Pons (tissue), 1 donor: ENCODE data around the gene VWA8.
A peak's percentile ranks its signal among the peaks of the same experiment; 100 is the strongest.

ENCODE experiments used
- DNase-seq: peaks from one replicate; pipeline ENCODE4 v3.0.0-alpha.2; 2016; ENCODE audit warnings: low spot score

Gene VWA8

GRCh38 chr13:41960637-41961465 is at the start of gene VWA8:
TSS of gene VWA8 (minus strand) at chr13:41961109. CDS start at chr13:41961015, 94 bp downstream.
- DNase-seq = peak; percentile 45

DNA sequence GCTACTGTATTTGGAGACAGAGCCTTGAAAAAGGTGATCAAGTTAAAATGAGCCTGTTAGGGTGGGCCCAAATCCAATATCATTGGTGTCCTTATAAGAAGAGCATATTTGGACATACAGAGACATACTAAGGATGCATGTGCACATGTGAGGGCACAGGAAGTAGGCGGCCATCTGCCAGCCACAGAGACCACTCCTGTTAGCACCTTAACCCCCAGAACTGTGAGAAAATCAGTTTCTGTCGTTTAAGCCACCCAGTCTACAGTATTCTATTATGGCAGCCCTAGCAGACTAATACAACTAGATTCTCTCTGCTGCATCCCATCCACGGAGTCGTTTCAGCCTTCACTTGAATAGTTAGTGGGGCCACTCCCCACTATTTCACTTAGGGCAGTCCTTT is 48.1 kb upstream of the VWA8 start:
- DNase-seq = no peak

DNA sequence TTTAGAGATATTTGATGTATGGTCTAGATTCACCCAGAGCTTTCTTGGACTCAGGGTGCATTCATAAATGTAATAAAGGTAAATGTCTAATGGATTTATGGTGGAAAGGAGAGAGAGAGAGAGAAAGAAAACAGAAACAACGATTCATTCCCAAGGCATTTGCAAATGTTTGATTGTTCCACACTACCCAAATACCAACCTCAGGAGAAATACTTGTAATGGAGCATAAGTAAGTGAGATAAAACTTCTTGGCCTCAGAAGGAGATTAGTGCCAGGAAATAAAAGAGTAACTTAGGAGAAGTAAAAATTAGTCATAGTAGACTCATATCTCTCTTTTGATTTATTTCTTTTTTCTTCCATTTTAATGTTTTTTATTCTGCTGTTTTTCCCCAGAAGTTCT is 46.9 kb upstream of the VWA8 start:
- no peak for DNase-seq

- no peak for DNase-seq
Measured at GRCh38 chr13:42002066-42002465, 41.2 kb upstream of the VWA8 start.

DNA sequence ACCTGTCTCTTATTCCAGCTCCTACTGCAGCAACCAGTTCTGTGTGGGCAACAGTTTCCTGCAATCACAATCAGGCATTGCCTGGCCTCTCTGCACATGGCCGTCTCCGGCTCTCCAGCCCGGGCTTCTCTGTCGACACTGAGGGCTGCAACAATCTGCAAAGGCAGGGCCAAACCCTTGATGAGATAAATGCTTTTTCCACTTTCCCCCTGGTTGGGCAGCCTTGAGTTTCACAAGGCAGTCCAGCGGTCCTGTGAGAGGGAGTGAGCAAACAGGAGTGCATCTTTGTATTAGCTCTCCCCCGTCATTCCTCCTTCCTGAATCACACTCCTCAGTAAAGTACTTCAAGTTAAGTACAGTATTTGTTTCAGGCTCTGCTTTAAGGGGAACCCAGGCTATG is 40.7 kb upstream of the VWA8 start:
- DNase-seq = no peak

- no peak for DNase-seq
Measured at GRCh38 chr13:42000846-42001245, 39.9 kb upstream of the VWA8 start.

DNA sequence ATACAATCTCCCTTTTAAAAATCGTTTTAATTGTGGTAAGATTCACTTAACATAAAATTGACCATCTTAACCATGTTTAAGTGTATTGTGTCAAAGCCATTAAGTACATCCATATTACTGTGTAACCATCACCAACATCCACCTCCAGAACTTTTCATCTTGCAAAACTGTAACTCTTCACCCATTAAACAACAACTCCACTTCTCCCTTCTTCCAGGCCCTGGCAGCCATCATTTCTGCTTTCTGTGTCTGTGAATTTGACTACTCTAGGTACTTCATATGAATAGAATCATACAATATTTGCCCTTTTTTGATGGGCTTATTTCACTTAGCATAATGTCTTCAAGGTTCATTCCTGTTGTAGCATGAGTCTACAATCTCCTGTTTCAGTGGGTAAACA is 36.5 kb upstream of the VWA8 start:
- no peak for DNase-seq

GRCh38 chr13:41995946-41996345 is 35.0 kb upstream of the VWA8 start:
- DNase-seq = no peak

DNA sequence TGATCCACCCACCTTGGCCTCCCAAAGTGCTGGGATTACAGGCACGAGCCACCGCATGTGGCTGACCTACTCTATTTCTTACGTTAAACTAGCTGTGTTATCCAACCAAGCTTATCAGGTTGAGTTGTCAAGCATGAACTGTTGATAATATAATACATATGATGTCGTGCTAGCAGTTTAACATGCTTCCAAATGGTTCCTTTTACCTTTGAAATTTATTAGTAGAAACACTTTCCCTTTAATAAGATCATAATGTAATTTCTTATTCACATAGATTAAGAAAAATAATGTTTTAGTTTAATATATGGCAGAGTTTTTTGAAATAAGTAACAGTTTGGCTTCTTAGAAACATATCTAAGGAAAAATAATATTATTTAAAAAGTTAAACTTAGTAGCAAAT is 34.4 kb upstream of the VWA8 start:
- no peak for DNase-seq

- no peak for DNase-seq
Measured at GRCh38 chr13:41994696-41995095, 33.8 kb upstream of the VWA8 start.

- DNase-seq = no peak
Measured at GRCh38 chr13:41991936-41992335, 31.0 kb upstream of the VWA8 start.

- no peak for DNase-seq
Measured at GRCh38 chr13:41988244-41988643, 27.3 kb upstream of the VWA8 start.

DNA sequence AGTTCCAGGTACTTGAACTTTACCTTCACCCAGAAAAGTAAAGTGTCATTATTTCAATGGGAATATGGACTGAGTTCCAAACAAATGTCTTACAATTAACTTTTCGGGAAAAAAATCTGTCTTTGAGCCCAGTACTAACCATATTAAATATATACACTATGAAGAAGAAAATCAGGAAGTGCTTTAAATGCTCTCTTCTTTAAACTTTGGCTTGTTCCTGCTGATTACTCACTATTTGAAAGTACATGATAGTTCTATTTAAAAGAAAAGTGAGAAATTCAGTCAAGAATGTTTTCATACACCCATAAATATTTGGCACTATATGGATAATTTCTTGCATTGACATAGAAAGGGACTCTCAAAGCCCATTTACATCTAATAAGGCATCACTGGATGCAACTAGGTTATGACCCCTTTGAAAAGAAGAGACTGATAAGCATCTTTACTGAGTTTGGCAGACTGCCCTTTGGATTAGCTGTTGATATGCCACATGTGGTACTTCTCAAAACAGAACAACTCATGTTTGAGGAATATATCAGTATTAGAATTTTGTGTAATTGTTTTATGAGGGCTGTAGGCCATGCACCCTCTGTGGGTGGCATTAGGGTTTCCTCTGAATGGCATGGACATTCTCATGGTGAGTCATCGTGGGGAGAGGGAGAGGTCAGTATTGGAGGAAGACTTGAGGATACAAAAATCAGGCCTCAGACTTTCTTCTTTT is 25.0 kb upstream of the VWA8 start:
- DNase-seq = no peak

GRCh38 chr13:41981951-41982715 is 21.2 kb upstream of the VWA8 start:
- DNase-seq = no peak

DNA sequence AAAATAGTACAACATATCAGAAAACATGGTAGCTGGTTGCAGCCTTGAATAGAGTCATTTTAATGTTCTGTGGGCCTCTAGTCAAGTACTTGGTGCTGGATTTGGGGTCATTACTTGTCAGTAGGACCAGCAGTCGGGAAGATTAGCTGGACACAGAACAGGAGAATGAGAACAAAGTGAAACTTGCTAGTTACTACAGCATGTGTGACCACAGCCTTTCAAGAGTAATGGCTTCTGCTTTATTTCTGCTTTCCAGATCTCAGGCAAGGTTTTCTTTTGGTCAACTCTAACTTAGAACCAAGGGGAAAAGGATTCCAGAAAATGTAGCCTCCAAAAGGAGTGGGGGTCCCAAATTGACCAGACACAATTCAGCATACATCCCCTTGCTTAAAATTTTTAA is 17.1 kb upstream of the VWA8 start:
- DNase-seq = no peak

GRCh38 chr13:41976476-41976875 is 15.6 kb upstream of the VWA8 start:
- no peak for DNase-seq

DNA sequence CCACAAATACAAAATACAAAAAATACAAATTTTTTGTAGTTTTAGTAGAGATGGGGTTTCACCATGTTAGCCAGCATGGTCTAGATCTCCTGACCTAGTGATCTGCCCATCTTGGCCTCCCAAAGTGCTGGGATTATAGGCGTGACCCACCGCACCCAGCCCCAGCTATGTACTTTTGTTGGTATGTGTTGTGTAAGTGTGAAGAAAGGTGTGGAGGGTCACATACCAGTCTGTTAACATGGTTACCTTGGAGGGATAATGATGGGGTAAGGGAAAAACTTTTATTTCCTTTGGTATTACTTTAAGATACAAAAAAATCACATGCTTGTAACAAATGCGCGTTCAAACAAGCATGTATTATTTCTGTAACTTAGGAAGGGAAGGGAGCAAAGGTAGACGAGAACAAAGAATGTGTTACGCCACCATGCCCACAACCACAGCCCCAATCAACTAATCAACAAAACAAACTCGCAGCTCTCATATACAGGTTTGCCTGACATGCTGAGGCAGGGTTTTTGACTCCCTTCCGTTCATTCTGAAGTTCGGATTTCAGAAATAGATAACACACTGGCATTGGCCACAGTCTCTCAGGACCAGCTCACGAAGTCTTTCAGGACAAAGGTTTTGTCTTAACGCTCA is 13.5 kb upstream of the VWA8 start:
- no peak for DNase-seq

DNA sequence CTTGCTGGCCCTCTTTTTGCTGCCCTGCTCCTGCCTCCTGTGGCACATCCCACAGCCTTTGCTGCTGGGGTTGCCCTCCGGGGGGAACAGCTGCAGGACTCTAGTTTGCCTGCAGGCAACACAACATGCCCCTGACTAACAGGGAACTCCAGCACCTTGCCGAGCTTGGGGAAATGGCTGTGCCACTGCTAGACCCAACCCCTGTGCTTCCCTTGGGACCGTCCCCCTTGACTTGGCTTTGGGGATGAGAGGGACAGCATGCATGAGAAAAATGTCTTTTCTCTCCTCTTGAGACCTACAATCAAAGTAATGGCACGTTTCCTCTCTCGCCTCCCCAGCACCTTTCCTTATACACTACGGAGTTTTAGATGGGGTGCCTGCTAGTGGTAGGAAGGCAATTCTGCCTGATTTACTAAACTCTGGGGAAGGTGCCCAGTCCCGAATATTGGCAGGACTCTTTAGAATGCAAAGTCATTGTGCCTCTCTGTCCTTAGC is 12.4 kb upstream of the VWA8 start:
- no peak for DNase-seq

DNA sequence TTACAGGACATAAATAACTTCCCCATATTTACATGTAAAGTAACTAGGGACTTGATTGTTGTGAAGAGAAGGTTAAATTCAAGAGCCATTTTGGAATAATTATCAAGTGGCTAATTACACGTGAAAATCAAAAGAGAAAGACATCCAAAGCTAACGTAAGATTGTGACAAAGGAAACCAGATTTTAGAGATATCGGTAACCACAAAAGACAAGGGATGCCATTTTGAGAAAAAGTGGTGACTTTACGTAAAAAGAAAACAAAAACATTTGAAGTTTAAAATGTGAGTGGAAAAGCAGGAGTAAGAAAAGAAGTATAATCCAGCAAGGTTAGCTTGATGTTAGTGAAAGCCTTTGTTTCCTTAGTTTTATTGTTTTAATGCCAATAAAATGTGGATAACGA is 10.9 kb upstream of the VWA8 start:
- no peak for DNase-seq

DNA sequence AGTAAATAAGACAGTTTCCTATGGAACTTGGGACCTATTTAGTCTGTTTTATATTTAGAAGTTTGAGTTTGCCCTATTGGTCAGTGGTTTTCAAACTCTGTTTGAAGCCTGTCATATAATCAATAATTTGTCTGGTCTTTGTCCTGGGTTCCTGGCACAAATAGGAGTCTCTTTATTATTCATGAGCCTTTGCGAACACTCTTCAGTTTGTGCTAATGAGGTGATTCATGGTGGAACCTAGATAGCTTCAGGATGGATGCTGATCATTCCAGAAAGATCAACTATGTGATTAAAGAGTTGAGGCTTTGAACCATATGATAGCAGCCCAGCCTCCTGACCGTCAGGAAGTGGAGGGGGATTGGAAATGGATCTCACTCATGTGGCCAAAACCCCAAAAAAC is 10.0 kb upstream of the VWA8 start:
- DNase-seq = no peak

GRCh38 chr13:41970022-41970421 is 9.1 kb upstream of the VWA8 start:
- no peak for DNase-seq

DNA sequence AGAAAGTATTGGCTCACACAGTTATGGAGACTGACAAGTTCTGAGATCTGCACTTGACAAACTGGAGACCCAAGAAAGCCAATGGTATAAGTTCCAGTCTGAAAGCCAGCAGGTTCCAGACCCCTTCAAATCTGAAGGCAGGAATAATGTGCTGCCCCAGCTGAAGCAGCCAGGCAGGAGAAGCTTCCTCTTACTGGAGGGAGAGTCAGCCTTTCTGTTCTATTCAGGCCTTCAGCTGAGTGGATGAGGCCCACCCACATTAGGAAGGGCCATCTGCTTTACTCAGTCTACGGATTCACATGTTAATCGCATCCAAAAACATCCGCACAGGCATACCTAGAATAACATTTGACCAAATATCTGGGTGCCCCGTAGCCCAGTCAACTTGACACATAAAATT is 8.2 kb upstream of the VWA8 start:
- no peak for DNase-seq
